ENCODE measurements around the gene ATG5. TPM values are rescaled to one million over a fixed set of nuclear protein-coding genes. Genes with fewer than 3 reads are reported as not detected.
A peak's percentile ranks its signal among the peaks of the same experiment; 100 is the strongest.

Gene ATG5
- polyA plus RNA-seq, 1 donor (not counting 4 experiments of a cell fraction or from before 2014, with no cell fraction given): 60.0 TPM

DNA sequence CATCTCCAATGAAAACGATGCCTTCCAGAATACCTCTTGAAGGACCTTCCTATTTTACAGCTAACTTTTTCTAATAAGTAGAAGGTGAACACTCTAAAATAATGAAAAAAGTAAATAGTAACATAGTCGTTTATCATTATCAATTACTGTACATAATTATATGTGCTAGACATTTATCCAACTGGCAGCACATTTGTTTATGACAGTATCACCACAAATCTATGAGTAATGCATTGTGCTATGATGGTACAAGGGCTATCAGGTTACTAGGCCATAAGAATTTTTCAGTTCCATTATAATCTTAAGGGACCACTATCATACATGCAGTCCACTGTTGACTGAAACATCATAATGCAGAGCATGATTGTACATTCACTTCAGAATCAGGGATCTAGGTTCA lies 68.4 kb downstream of the ATG5 start:
- TF ChIP-seq, protein P1, sequence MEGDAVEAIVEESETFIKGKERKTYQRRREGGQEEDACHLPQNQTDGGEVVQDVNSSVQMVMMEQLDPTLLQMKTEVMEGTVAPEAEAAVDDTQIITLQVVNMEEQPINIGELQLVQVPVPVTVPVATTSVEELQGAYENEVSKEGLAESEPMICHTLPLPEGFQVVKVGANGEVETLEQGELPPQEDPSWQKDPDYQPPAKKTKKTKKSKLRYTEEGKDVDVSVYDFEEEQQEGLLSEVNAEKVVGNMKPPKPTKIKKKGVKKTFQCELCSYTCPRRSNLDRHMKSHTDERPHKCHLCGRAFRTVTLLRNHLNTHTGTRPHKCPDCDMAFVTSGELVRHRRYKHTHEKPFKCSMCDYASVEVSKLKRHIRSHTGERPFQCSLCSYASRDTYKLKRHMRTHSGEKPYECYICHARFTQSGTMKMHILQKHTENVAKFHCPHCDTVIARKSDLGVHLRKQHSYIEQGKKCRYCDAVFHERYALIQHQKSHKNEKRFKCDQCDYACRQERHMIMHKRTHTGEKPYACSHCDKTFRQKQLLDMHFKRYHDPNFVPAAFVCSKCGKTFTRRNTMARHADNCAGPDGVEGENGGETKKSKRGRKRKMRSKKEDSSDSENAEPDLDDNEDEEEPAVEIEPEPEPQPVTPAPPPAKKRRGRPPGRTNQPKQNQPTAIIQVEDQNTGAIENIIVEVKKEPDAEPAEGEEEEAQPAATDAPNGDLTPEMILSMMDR (optimal IDR thresholded peaks at IDR 0.05 in 1 of 3, IDR thresholded peaks at IDR 0.05 in 1 of 3, conservative IDR thresholded peaks at IDR 0.05 in 1 of 3; ENCODE audit: extremely low read depth in 1 of 3, insufficient read depth in 2 of 3, low read length in 3 of 3): no peak
- no peak for TF ChIP-seq EZH2 (IDR thresholded peaks at IDR 0.05; ENCODE audit: low read length)
- no peak for DNase-seq (ENCODE audit: low read depth, low spot score)
- FAIRE-seq: peak; percentile 36
- H4K20me1 ChIP-seq (ENCODE audit: control insufficient read depth, extremely low read depth, insufficient read depth, low read length): peaks cover 5% of the 10 kb centered on the region
- H2AFZ ChIP-seq (ENCODE audit: control insufficient read depth, low read length): no peak overlapping the region
- H3K27me3 ChIP-seq (ENCODE audit: control insufficient read depth, extremely low read depth, insufficient read depth, low read length): no peaks in the 10 kb centered on the region
- H3K36me3 ChIP-seq (ENCODE audit: control insufficient read depth in 2 of 2, extremely low read depth in 1 of 2, insufficient read depth in 2 of 2, low read length in 2 of 2): no peaks in the 10 kb centered on the region
- dilution Hi-C loops (cut with MboI; ENCODE audit: extremely low pct_ligation_motif_present, low sequenced_read_pairs): no loop called here
- no peak overlapping the region for H3K4me2 ChIP-seq (ENCODE audit: control insufficient read depth, extremely low read depth, insufficient read depth, low read depth, low read length)
- H3K9me3 ChIP-seq (ENCODE audit: control insufficient read depth, low read depth, low read length): no peaks in the 10 kb centered on the region
- peaks cover 55% of the 10 kb centered on the region for H3K4me1 ChIP-seq (ENCODE audit: control insufficient read depth, extremely low read depth, insufficient read depth, low read length)
- H3K79me2 ChIP-seq (ENCODE audit: control insufficient read depth, insufficient read depth, low read length): peaks cover 57% of the 10 kb centered on the region
- H3K9me1 ChIP-seq (ENCODE audit: control insufficient read depth, extremely low read depth, insufficient read depth, low read length): peaks cover 3% of the 10 kb centered on the region
- no peak overlapping the region for H3K9ac ChIP-seq (ENCODE audit: control insufficient read depth, extremely low read depth, insufficient read depth, low read length)
- H3K27ac ChIP-seq (ENCODE audit: control insufficient read depth, insufficient read depth, low read length): peak overlapping the region; percentile 4
- no peak overlapping the region for H3K4me3 ChIP-seq (ENCODE audit: control insufficient read depth in 2 of 3, extremely low read depth in 1 of 3, insufficient read depth in 2 of 3, low read depth in 1 of 3, low read length in 3 of 3)

DNA sequence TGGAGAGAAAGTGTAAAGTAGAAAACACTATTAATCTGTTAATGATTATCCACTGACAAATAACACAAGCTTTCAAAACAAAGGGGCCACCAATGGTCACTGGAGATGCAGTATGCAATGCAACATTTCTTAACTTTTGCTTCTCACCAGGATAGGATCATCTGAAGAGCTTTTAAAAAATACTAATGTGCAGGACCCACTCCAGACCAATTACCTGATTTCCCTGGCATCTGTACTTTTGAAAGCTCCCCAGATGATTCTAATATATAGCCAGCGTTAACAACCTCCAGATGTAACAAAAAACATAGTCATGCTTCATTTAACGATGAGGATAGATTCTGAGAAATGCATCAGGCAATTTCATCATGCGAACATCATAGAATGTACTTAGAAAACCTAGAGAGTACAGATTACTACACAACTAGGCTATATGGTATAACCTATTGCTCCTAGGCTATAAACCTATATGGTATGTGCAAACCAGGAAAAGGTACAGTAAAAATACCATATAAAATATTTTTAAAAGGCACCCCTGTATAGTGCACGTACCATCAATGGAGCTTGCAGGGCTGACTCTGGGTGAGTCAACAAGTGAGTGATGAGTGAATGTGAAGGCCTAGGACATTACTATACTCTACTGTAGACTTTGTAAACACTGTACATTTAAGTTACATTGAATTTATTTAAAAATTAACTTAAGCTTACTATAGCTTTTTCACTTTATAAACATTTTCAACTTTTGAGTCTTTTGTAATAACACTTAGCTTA lies 69.2 kb downstream of the ATG5 start:
- Histone ChIP-seq H4K20me1 (ENCODE audit: control insufficient read depth, extremely low read depth, insufficient read depth, low read length) (peaks cover 5% of the 10 kb centered on the region), H3K4me2 (ENCODE audit: control insufficient read depth, extremely low read depth, insufficient read depth, low read depth, low read length) (no peak overlapping the region), H3K9me1 (ENCODE audit: control insufficient read depth, extremely low read depth, insufficient read depth, low read length) (peaks cover 3% of the 10 kb centered on the region), H2AFZ (ENCODE audit: control insufficient read depth, low read length) (no peak overlapping the region), H3K27me3 (ENCODE audit: control insufficient read depth, extremely low read depth, insufficient read depth, low read length) (no peaks in the 10 kb centered on the region), H3K4me3 (ENCODE audit: control insufficient read depth in 2 of 3, extremely low read depth in 1 of 3, insufficient read depth in 2 of 3, low read depth in 1 of 3, low read length in 3 of 3) (no peak overlapping the region), H3K27ac (ENCODE audit: control insufficient read depth, insufficient read depth, low read length) (no peak overlapping the region), H3K9ac (ENCODE audit: control insufficient read depth, extremely low read depth, insufficient read depth, low read length) (no peak overlapping the region), H3K4me1 (ENCODE audit: control insufficient read depth, extremely low read depth, insufficient read depth, low read length) (peaks cover 46% of the 10 kb centered on the region), H3K9me3 (ENCODE audit: control insufficient read depth, low read depth, low read length) (no peaks in the 10 kb centered on the region), H3K79me2 (ENCODE audit: control insufficient read depth, insufficient read depth, low read length) (peaks cover 55% of the 10 kb centered on the region), H3K36me3 (ENCODE audit: control insufficient read depth in 2 of 2, extremely low read depth in 1 of 2, insufficient read depth in 2 of 2, low read length in 2 of 2) (no peaks in the 10 kb centered on the region)
- TF ChIP-seq EZH2 (IDR thresholded peaks at IDR 0.05; ENCODE audit: low read length): no peak
- TF ChIP-seq, protein P1 (optimal IDR thresholded peaks at IDR 0.05 in 1 of 3, IDR thresholded peaks at IDR 0.05 in 1 of 3, conservative IDR thresholded peaks at IDR 0.05 in 1 of 3; ENCODE audit: extremely low read depth in 1 of 3, insufficient read depth in 2 of 3, low read length in 3 of 3): no peak
- no peak for FAIRE-seq
- dilution Hi-C loops (cut with MboI; ENCODE audit: extremely low pct_ligation_motif_present, low sequenced_read_pairs): no loop called here
- DNase-seq (ENCODE audit: low read depth, low spot score): no peak

Data from keratinocyte (primary cell).